Stimulated activated CD8-positive, alpha-beta memory T cell treated with anti-CD3 and anti-CD28 coated beads, Interleukin-7, amount 100 ng/mL, for 48 hours (primary cell): ENCODE measurements around the gene PTPRG.
"Not testable (repeated sequence)": the region's sequence is repeated elsewhere in the genome, so short reads cannot be mapped to it uniquely, and the experiment has no call there.

ENCODE experiments used
- DNase-seq, 2 donors: peaks; one replicate each; pipeline ENCODE4 v3.0.0-alpha.2; 2020; ENCODE audit warnings: low read depth in 1 of 2; ENCODE audit errors: extremely low read depth in 1 of 2

Gene PTPRG

DNA sequence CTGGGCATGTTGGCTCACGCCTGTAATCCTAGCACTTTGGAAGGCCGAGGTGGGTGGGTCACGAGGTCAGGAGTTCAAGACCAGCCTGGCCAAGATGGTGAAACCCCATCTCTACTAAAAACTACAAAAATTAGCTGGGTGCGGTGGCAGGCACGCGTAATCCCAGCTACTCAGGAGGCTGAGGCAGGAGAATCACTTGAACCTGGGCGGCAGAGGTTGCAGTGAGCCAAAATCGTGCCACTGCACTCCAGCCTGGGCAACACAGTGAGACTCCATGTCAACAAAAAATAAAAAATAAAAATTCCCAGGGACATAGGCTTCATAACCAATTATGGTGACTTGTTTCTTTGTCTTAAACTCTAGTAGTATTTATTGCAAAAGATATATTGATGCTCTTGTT, 155.3 kb downstream of the PTPRG start:
- not testable (repeated sequence) for DNase-seq

DNA sequence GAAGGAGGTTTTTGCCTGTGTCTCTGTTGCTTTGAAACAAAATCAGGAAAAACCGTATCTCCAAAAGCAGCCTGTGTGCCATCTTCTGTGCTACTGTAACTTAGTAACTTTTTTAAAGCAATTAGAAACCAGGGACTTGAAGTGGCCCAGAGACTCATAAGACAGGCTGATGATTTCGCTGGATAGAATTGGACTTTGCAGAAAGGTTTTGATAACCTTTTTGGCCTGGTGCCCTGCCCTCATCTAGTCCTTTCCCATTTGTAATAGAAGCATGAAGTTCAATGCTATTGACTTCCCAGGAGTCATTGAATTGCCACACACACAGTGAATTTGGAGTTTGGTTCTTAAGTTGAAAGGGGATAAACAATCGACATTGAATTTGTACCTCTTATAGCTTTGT, 157.2 kb downstream of the PTPRG start:
- no peak for DNase-seq

DNA sequence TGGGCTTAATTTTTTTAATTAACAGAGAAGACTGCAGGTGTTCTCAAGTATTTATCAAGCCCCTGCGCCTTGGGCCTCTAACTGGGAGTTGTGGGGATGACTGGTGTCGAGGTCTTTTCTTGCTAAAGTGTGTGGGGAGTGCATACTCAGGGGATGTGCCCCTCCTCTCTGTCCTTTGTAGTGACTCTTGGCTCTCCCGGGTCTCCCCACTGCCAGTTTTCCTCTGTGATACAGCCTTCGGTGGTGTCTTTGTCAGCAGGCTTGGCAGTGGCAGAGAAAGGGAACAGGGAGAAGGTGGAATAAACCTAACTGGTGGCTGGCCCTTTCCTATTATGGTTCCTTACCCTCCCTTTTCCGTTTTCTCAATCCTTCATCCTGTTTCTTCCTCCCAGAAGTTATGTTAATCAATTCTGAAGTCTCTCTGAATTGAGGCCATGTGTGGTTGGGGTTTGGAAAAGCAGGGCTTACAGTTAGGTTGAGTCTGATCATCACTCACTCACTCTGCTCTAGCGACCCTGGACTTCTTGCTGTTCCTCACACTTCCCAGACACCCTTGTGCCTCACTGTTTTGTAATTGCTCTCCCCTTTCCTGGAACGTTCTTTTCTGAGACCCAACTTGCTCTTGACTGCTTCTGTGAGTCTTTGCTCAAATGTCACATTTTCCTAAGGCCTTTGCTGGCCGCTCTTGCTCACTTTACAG, 158.1 kb downstream of the PTPRG start:
- no peak for DNase-seq

DNA sequence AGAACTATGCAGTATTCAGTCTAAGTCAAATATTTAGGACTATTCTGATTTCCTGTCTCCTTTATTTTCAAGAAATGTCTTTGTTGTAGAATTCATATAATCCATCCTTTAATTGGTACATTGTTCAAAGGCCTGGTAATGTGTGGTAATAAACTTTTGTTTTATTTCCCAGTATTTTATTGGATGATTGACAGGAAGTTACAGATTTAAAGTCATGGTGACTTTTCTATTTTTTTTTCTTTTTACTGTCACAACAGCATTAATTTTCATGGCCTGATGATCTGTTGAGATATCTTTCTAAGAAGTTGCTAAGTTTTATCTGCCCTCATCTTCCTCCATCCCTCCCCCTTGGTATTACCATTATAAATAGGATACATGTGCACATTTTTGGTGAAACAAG, 161.7 kb downstream of the PTPRG start:
- DNase-seq = no peak

DNA sequence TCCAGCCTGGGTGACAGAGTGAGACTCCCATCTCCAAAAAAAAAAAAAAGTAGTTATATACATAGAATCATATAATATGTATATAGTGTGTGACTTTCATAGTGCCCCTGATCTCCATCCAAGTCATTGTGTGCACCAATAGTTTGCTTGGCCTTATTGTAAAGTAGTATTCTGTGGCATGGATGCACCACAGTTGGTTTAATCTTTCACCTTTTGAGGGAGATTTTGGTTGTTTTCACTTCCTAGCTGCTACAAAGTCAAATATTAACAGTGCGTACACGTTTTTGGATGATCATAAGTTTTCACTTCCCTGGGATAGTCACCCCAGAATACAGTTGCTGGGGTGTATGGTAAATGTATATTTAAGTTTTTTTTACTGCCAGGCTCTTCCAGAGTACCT, 162.8 kb downstream of the PTPRG start:
- no peak for DNase-seq

DNA sequence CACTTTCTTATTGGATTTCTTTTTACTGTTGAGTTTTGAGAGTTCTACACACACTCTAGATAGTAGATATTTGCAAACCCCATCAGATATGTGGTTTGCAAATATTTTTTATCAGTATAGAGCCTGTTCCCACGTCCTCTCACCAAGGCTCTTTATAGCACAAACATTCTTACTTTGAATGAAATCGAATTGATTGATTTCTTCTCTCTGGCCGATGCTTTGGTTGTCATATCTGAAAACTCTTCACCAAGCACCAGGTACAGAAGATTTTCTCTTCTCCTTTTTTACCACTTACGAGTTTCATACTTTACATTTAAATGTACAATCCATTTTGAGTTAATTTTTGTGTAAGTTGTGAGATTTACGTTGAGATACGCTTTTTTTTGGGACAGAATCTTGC, 163.4 kb downstream of the PTPRG start:
- no peak for DNase-seq

DNA sequence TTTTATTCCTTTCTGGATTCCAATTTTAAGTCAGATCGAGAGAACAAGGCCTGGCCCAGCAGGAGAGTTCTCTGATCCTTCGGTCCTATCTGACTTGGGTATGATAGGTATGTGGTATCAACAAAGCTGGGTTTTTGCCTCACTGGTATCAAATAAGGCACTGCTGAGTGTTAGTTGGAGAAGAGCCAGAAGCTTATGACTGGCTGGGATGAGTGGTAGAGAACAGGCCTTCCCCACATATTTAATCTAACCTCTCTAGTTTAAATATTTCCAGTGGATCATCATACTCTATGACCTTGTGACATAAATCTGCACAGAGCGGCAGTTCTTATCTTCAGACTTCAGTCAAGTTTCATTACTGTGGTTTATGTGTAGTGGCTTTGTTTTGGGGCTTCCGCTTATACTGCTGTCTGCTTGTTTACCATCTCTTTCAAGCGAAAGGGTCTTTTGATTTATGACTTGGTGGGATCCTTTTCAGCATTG, 164.5 kb downstream of the PTPRG start:
- no peak for DNase-seq

DNA sequence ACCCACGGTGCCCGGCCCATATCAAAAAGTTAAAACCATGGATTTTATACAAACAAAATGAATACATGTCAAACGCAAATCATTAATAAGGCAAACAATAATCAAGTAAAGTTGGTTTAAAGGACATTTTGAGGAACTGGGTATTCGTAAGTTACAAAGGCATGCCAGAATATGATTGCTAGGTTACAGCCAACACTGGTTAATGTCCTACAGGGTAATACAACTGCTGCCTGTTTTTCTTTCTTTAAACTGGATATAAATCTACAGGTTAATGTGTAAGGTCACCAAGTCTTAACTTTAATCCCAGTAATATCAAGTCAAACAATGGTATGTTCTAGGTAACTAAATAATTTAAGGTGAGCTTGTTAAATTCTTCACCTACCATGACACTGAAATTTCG, 166.1 kb downstream of the PTPRG start:
- DNase-seq = no peak

DNA sequence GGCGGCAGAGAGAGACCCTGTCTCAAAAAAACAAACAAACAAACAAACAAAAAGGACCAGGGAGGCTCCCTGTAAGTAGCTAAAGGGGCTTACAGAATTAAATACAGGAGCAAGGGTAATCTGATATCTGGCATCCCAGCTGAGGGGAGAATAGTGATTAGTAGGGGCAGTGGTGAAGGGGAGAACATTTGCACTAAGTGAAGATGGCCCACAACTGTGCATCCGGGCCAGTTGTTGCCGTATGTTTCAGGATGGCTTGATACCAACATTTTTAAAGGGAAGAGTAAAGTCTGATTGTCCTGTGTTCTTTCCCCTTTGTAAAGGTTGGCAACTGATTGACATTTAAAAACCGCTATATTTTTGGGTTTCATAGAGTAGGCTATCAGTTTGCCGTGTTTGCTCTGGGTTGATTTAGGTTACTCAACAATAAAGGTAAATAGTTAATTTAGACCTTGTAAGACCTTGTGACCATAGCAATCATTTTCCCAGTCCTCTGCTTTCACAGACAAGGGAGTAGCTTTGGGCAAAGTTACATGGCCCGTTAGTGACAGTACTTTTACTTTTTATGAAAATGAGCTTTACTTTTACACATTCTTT, 167.8 kb downstream of the PTPRG start:
- DNase-seq = no peak

DNA sequence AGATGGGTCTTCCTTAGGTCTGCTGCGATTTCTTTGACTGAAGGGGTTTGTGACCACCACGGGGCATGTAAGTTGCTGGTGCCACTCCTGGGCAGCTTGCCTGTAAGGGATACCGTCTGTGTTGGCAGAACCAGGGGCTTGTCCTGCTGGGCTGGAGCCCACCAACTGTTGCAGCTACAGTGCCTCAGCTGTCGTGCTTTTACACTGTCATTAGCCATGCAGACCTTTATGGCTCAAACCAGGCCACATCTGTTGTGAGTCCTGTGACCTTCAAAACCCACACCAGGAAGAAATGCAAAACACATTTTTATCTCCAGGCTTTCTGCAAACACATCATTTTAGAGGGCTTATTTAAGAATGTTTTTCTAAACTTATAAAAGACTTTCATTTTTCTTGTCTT, 168.7 kb downstream of the PTPRG start:
- no peak for DNase-seq

DNA sequence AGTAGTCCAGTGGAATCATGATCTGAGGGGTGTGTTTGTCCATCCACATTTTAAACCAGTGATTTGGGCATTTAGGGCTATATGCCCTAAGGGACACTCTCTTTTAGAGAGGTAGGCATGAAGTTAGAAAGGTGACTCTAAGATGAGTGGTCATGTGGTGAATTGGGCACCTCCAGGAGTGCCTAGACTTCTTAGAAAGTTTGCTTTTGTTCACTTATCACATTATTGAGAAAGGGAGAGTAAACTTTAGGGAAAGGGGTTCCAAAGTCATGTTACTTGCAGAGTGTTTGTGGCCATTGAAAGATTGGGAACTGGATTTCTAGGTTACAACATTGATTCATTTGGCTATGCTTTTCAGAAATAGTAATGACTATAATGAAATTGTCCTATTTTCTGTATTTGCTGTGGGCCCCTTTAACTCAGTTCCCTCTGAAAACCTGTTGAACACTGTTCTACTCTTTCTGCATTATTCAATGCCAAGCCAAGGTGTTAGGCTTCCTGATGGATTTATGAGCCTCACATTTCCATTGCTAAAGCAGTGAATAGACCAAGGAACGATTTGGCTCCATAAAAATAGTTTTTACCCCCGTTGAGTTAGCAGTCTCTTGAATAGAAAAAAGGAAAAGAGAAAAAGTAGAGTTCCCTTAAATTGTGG, 169.3 kb downstream of the PTPRG start:
- DNase-seq = no peak

DNA sequence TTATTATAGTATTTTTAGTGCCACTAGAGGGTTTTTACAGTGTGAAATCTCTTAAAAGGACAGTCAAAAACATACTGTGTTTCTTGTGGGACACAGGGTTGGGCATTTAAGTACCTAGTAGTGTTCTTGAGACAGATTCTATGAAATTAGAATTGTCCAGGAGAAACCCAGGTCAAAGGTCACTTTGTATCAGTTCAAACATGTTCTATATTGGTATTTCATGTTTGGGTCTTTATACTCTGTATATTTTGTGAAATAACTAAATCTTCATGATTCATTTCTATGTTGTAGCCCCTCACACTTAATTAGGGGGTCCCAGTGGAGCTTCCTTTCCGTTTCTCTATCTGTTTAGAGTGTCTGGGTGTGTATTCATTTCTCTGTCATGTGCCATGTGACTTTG, 171.6 kb downstream of the PTPRG start:
- no peak for DNase-seq

DNA sequence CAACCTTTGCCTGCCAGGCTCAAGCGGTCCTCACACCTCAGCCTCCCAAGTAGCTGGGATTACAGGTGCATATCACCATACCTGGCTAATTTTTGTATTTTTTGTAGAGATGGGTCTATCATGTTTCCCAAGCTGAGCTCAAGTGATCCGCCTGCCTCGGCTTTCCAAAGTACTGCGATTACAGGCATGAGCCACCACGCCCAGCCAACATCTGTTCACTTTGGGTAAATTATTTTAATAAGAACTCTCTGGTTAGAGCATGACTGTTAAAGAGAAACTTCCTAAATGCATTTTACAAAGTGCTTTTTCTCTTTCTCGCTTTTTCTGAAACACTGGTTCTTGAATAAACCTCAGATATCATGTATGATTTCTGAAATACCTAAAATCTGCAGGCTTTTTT, 172.5 kb downstream of the PTPRG start:
- no peak for DNase-seq

DNA sequence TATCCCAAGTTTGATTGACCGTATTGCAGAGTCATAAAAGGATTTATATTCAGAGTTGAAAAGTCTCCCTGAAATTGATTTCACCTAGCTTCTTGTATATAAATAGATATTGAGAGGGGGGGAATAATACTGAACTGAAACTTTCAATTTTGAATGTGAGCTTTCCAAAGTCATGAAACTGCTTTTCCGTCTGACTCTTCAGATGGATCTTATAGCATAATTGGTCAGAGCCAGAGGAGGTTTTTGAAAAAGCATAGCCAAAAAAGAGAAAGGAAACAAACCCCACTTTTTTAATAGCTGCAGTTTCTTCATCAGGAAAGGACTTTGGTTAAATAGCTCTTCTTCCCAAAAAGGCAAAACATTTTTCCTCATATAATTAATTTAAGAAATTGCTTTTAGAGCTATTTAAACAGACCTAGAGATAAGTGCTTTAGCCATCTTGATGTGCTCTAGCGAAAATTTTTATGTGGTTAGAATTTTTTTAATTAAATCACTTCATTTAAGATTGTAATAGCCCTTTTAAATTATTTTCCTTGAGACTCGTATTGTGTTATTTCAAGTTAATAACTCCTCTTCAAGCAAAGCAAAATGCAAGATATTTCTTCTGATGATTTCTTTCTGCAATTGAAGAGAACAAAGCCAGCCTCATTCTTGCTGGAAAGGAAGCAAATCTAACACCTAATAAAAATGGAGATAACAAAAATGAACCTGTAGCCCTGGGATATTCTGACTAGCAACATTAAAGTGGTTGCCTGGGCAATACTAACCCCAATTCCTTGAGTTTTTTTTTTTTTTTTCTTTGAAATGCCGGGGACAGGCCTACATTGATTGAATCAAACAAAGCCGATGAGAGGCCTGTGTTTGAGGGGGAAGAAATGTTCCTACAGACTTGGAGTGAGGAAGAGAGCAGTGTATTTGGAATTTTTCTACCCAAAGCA, 173.6 kb downstream of the PTPRG start:
- DNase-seq = no peak

DNA sequence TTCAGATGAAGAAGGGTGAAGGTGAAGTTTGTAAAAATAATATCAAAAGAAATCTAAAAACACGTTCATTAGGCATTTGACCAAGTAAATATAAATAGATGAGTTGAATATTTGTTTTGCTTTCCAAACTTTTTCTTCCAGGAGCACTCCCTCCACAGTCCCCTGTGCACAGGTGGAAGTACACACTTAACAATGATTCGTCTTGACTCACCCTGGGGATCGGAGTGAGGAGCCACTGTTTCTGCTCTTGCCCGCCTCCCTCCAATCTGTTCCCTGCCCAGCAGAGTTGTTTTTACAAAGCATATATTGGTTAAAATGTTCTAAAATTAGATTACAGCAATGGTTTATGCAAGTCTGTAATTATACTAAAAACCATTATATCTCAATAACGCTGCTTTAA, 175.1 kb downstream of the PTPRG start:
- no peak for DNase-seq

DNA sequence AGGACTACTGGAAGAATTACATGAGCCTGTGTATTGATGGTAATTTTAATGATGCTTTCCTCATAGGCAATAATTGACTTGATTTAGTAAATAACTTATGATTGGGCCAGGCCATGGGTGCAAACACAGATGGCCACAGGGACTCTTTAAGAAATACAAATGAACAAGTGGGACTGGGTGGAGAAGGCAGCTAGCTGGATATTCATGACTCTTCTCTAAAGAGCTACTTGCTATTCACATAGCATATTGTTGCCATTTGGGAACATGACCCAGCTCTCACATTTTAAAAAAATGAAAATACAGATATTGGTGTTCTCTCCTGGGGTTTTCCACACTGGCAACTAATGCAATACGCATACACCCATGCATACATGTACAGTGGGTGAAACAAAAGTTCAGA, 178.3 kb downstream of the PTPRG start:
- DNase-seq = no peak

DNA sequence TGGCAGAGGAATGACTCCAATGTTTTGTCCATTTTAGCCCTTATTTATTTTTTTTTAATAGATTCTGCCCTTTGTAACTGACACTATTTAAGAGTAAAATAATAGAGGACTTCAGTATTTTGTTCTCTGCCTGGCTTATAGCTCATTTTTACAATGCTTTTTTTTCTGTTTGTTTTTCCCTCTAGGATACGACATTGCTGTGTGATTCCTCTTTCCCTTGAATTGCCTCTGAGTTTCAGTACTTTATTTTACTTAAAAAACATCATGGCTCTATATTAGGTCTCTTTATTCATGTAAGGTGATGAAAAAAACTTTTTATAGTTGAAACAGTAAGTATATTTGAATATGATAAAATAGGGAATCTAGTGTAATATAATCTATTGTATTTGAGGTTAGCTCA, 179.1 kb downstream of the PTPRG start:
- no peak for DNase-seq

DNA sequence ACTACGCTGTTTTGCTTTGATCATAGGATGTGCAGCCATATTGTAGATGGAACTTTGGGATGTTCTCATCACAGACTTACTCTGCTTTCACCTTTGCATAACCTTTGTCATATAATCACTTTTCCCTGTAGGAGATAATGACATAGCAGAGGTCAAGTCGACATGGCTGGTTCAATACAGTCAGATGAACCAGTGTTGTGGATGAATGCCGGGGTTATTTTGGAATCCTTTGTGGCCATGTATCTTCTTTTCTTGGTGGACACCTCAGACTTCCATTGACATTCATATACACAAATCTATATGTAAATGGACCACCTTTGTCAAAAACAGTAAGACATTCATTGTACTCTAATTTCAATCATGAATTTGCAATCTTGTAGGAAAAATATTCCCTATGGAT, 180.2 kb downstream of the PTPRG start:
- DNase-seq = no peak

DNA sequence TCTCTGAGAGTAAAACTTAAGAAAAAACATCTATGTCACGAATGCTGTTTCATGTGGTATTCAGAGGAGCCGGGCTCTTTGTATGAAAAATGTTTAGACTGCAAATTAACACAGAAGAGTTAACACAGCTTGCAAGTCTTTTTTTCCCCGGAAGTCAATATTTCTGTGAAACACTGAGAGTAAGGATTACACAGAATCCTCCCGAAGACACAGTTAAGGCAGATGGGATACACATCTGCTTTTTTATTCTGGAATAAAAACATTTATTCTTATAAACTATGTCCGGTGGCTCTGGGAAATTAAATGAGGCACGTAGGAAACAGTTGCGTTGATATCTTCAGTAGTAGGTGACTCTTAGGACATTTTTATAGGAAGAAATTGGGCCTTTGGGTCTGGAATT, 180.6 kb downstream of the PTPRG start:
- DNase-seq = no peak

DNA sequence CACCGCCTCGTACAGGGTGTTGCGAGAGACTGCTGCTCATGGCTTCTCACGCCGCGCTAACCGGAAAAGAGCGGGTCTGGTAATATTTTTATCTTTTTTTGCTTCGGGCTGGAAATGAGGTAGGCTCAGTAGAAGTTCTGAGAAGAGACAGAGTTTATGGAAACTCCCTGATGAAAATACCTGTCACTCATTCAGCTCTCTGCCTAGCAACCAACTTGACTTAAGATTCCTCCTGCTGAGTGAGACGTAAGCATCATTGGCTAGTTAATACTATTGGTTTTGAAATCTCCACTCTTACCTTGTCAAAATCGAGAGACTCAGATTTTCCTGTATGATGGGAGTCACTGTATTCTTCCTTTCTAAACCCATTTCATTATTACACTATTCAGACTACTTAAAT, 181.7 kb downstream of the PTPRG start:
- no peak for DNase-seq

DNA sequence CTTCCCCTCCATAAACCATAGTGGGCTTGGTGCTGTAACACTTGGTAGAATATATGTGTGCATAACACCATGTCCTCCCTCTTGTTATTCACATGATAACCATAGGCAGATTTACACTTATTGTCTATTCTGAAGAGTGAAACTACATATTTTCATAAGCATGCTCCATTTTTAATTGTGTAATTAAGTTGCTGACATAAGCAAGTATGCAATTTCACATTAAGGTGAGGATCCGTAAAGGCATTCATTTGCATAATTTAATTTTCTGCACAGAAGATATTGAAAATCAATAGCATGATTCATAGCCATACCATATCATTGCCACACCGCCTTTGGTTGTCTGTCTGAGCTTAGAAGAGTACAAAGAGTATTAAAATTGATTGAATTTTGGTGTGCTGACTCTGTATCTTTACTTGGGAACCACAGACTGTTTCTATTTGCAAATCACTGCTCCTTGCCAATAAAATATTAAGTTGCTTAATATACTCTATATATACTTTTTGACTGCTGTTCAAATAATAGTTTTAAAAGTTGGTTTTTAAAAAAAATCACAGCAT, 182.4 kb downstream of the PTPRG start:
- no peak for DNase-seq
